Kidney epithelial cell (primary cell): ENCODE data around the gene GGCX. TPM values are rescaled to one million over a fixed set of nuclear protein-coding genes. Genes with fewer than 3 reads are reported as not detected.

ENCODE experiments used
- DNase-seq: peaks from one replicate; pipeline ENCODE4 v3.0.0-alpha.2; 2010; ENCODE audit warnings: low read depth
- H3K27me3 ChIP-seq: 2 replicates; pipeline ENCODE4 v1.6.0; 2011; ENCODE audit warnings: low read length; ENCODE audit not compliant: control insufficient read depth, insufficient read depth
- H3K36me3 ChIP-seq: 2 replicates; pipeline ENCODE4 v1.5.1; 2011; ENCODE audit warnings: low read length; ENCODE audit not compliant: control insufficient read depth, insufficient read depth
- H3K4me3 ChIP-seq: 2 replicates; pipeline ENCODE4 v1.5.1; 2011; ENCODE audit warnings: low read depth, mild to moderate bottlenecking, control low read depth, low read length
- CTCF ChIP-seq: IDR thresholded peaks from 2 replicates; pipeline ENCODE4 v1.5.1; 2011; ENCODE audit warnings: mild to moderate bottlenecking, moderate library complexity, low read length, control low read depth, inconsistent platforms; ENCODE audit not compliant: insufficient read depth, poor library complexity, severe bottlenecking
- total RNA-seq: library from RNA; depleted of rRNA; stranded (reverse); fragments of >200 nt; gene quantifications from 2 replicates; pipeline ENCODE4 v1.2.3, GENCODE V29; 2015

Gene GGCX
- total RNA-seq, 1 donor from 2014 or later: 25.7 TPM

DNA sequence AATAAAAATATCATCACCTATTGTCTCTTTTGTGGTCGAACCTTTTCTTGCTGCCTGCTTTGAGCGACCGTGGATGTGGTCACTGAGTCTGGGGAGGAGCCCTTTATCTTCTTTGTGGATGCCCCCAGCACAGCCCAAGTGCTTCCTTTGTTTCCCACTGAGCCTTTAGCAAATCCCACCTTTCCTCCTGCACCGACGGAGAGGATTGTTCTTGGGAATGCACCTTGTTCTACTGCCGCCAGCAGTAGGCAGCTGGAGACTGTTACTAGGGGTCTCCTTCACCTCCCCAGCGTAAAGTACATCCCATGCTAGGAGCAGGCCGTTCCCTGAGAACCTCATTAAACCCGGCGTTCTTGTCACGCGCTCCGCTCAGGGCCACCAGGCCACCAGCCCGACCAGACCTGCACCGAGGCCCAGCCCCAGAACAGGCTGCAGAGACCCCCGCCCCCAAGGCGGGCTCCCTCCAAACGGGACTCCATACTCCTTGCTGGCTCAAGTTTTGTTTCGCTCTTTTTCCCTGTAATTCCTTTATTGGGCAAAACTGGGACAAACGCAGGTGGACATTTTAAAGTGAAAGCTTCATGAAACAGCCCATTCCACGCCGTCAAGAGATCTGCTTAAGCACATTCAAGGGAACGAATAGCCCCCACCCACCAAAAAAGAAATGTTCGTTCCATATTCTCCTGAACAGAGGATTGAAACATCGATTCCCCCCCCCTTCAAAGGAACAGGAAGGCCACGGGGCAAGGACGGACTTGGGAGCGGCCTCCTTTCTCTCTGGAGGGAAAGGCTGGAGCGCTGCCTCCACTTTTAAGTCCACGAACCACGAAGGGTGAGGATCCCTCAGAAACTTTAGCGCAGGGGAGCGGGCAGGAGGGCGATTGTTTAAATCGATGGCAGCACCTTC is 23.4 kb downstream of the GGCX start:
- Histone ChIP-seq H3K4me3 (peak overlapping the region; percentile 100), H3K27me3 (no peaks in the 10 kb centered on the region), H3K36me3 (peaks cover 4% of the 10 kb centered on the region)
- DNase-seq: no peak
- TF ChIP-seq CTCF: peak; percentile 34

GRCh38 chr2:85536479-85536878 is 24.8 kb downstream of the GGCX start:
- peak; percentile 48 for DNase-seq
- Histone ChIP-seq H3K36me3 (peaks cover 2% of the 10 kb centered on the region), H3K27me3 (no peaks in the 10 kb centered on the region), H3K4me3 (no peak overlapping the region)
- TF ChIP-seq CTCF: no peak

DNA sequence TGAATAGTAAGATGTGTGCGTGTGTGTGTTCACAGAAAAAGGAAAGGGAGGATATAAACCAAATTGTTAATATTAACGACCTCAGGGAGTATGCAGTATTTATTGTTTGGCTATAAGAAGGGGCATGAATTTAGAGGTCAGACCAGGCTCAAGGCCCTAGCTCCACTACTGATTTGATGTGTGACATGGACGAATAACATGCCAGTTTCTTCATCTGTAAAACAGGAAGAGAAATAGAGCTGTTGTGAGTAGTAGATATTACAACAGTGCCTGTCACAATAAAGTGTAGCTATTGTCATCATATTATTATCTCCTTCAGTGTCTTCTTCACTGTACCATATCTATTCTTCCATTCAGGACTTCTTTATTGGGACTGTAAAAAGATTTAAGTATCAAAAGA is 26.4 kb downstream of the GGCX start:
- H3K36me3 ChIP-seq: no peaks in the 10 kb centered on the region
- H3K4me3 ChIP-seq: no peak overlapping the region
- no peak for DNase-seq
- H3K27me3 ChIP-seq: no peaks in the 10 kb centered on the region
- TF ChIP-seq CTCF: no peak

GRCh38 chr2:85534099-85534498 is 27.2 kb downstream of the GGCX start:
- no peak overlapping the region for H3K4me3 ChIP-seq
- no peak for TF ChIP-seq CTCF
- H3K36me3 ChIP-seq: no peaks in the 10 kb centered on the region
- no peaks in the 10 kb centered on the region for H3K27me3 ChIP-seq
- no peak for DNase-seq

- Histone ChIP-seq H3K36me3 (no peaks in the 10 kb centered on the region), H3K27me3 (no peaks in the 10 kb centered on the region), H3K4me3 (no peak overlapping the region)
- TF ChIP-seq CTCF: no peak
- no peak for DNase-seq
Measured at GRCh38 chr2:85531589-85531988, 29.7 kb downstream of the GGCX start.

DNA sequence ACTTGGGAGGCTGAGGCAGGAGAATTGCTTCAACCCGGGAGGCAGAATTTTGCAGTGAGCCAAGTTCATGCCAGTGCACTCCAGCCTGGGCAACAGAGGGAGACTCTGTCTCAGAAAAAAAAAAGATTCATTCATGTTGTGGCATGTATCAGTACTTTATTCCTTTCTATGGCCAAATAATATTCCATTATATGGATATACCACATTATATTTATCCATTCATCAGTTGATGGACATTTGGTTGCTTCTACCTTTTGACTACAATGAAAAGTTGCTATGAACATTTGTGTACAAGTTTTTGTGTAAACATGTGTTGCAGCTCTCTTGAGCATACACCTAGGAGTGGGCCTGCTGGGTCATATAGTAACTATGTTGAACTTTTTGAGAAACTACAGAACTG is 31.5 kb downstream of the GGCX start:
- Histone ChIP-seq H3K27me3 (no peaks in the 10 kb centered on the region), H3K36me3 (no peaks in the 10 kb centered on the region), H3K4me3 (no peak overlapping the region)
- DNase-seq: no peak
- TF ChIP-seq CTCF: no peak
